ENCODE measurements around the gene NOX5. TPM values are rescaled to one million over a fixed set of nuclear protein-coding genes. Genes with fewer than 3 reads are reported as not detected.

NOX5 gene
- total RNA-seq, 1 donor from 2014 or later: 0.20 TPM

GRCh38 chr15:68983961-68984481 is 30.5 kb upstream of the NOX5 start:
- no peak for TF ChIP-seq CTCF (IDR thresholded peaks at IDR 0.05; ENCODE audit: unreplicated experiment)
- Mint-ChIP-seq H3K4me3 (no peak overlapping the region), H3K4me1 (peaks cover 21% of the 10 kb centered on the region), H3K9me3 (peaks cover 7% of the 10 kb centered on the region), H3K36me3 (no peaks in the 10 kb centered on the region), H3K27me3 (ENCODE audit: low read depth) (peaks cover 17% of the 10 kb centered on the region), H3K27ac (peak overlapping the region; percentile 91)
- no peak for DNase-seq (ENCODE audit: low spot score in 2 of 2, unreplicated experiment in 2 of 2)

- TF ChIP-seq CTCF (IDR thresholded peaks at IDR 0.05; ENCODE audit: unreplicated experiment): no peak
- Mint-ChIP-seq H3K36me3 (no peaks in the 10 kb centered on the region), H3K4me1 (peaks cover 21% of the 10 kb centered on the region), H3K27ac (peak overlapping the region; percentile 91), H3K9me3 (peaks cover 7% of the 10 kb centered on the region), H3K27me3 (ENCODE audit: low read depth) (peaks cover 17% of the 10 kb centered on the region), H3K4me3 (no peak overlapping the region)
- DNase-seq (ENCODE audit: low spot score in 2 of 2, unreplicated experiment in 2 of 2): no peak
These were observed 29.9 kb upstream of the NOX5 start for GRCh38 chr15:68984586-68984985.

GRCh38 chr15:68985361-68985891 is 29.1 kb upstream of the NOX5 start:
- Mint-ChIP-seq H3K9me3 (peaks cover 7% of the 10 kb centered on the region), H3K27ac (no peak overlapping the region), H3K4me3 (no peak overlapping the region), H3K27me3 (ENCODE audit: low read depth) (peaks cover 23% of the 10 kb centered on the region), H3K4me1 (peaks cover 21% of the 10 kb centered on the region), H3K36me3 (no peaks in the 10 kb centered on the region)
- TF ChIP-seq CTCF (IDR thresholded peaks at IDR 0.05; ENCODE audit: unreplicated experiment): no peak
- DNase-seq (ENCODE audit: low spot score in 2 of 2, unreplicated experiment in 2 of 2): no peak

GRCh38 chr15:68986322-68986721 is 28.2 kb upstream of the NOX5 start:
- Mint-ChIP-seq H3K9me3 (peaks cover 7% of the 10 kb centered on the region), H3K36me3 (no peaks in the 10 kb centered on the region), H3K27me3 (ENCODE audit: low read depth) (peaks cover 27% of the 10 kb centered on the region), H3K4me1 (peaks cover 28% of the 10 kb centered on the region), H3K4me3 (no peak overlapping the region), H3K27ac (no peak overlapping the region)
- no peak for TF ChIP-seq CTCF (IDR thresholded peaks at IDR 0.05; ENCODE audit: unreplicated experiment)
- no peak for DNase-seq (ENCODE audit: low spot score in 2 of 2, unreplicated experiment in 2 of 2)

- TF ChIP-seq CTCF (IDR thresholded peaks at IDR 0.05; ENCODE audit: unreplicated experiment): no peak
- H3K4me3 Mint-ChIP-seq: no peak overlapping the region
- H3K9me3 Mint-ChIP-seq: peaks cover 1% of the 10 kb centered on the region
- no peak for DNase-seq (ENCODE audit: low spot score in 2 of 2, unreplicated experiment in 2 of 2)
- no peaks in the 10 kb centered on the region for H3K36me3 Mint-ChIP-seq
- H3K4me1 Mint-ChIP-seq: peaks cover 36% of the 10 kb centered on the region
- no peak overlapping the region for H3K27ac Mint-ChIP-seq
- H3K27me3 Mint-ChIP-seq (ENCODE audit: low read depth): peaks cover 27% of the 10 kb centered on the region
These were observed 27.4 kb upstream of the NOX5 start for GRCh38 chr15:68987120-68987519.

Data from mesothelial cell of epicardium (in vitro differentiated cells).